GM19023 (cell line): Measurements from ENCODE around the gene GABRR1.
"Not testable (repeated sequence)": the region's sequence is repeated elsewhere in the genome, so short reads cannot be mapped to it uniquely, and the experiment has no call there.

Source experiments
- ATAC-seq: cut with Tn5 transposase; IDR thresholded peaks from one replicate; pipeline ENCODE4 v1.9.1; 2021; ENCODE audit warnings: mild to moderate bottlenecking, moderate library complexity; ENCODE audit not compliant: unreplicated experiment

The GABRR1 gene

GRCh38 chr6:89161326-89162046 is 55.7 kb downstream of the GABRR1 start:
- ATAC-seq, result no peak

- ATAC-seq, result no peak
Observed at GRCh38 chr6:89160331-89161092, 56.6 kb downstream of the GABRR1 start.

- ATAC-seq, result no peak
Observed at GRCh38 chr6:89154131-89154530, 63.0 kb downstream of the GABRR1 start.

- no peak for ATAC-seq
Observed at GRCh38 chr6:89148016-89148750, 69.0 kb downstream of the GABRR1 start.

- no peak for ATAC-seq
Observed at GRCh38 chr6:89146718-89147700, 70.1 kb downstream of the GABRR1 start.

GRCh38 chr6:89145956-89146717 is 71.0 kb downstream of the GABRR1 start, which contains the start of gene PM20D2:
PM20D2 (plus strand) TSS chr6:89146055; CDS start chr6:89146145, 90 bp downstream.
- peak; percentile 74 for ATAC-seq

GRCh38 chr6:89145091-89145955 is 71.8 kb downstream of the GABRR1 start:
- ATAC-seq, result peak; percentile 58

- peak; percentile 43 for ATAC-seq
Observed at GRCh38 chr6:89144354-89144906, 72.7 kb downstream of the GABRR1 start.

GRCh38 chr6:89140347-89141156 is 76.6 kb downstream of the GABRR1 start:
- ATAC-seq, result no peak

- ATAC-seq, result no peak
Observed at GRCh38 chr6:89139509-89140346, 77.4 kb downstream of the GABRR1 start.

- no peak for ATAC-seq
Observed at GRCh38 chr6:89138173-89138572, 79.0 kb downstream of the GABRR1 start.

- no peak for ATAC-seq
Observed at GRCh38 chr6:89134723-89135122, 82.4 kb downstream of the GABRR1 start.

- ATAC-seq, result no peak
Observed at GRCh38 chr6:89133981-89134380, 83.2 kb downstream of the GABRR1 start.

GRCh38 chr6:89132057-89132456 is 85.1 kb downstream of the GABRR1 start:
- ATAC-seq, result no peak

GRCh38 chr6:89131599-89131998 is 85.6 kb downstream of the GABRR1 start:
- no peak for ATAC-seq

- ATAC-seq, result not testable (repeated sequence)
Observed at GRCh38 chr6:89128256-89128671, 88.9 kb downstream of the GABRR1 start.
